ENCODE results near the gene ATP6V1F. TPM values are rescaled to one million over a fixed set of nuclear protein-coding genes. Genes with fewer than 3 reads are reported as not detected.
A peak's percentile ranks its signal among the peaks of the same experiment; 100 is the strongest.

The ATP6V1F gene
- total RNA-seq, 3 donors from 2014 or later (not counting 1 experiment from before 2014, with no cell fraction given): 82.9 to 98.0 (median 94.3) TPM

GRCh38 chr7:128865996-128866877 is 3.6 kb downstream of the ATP6V1F start:
- WGBS (ENCODE audit: insufficient coverage): 97% methylated on average over 27 of the region's 27 CpGs
- Mint-ChIP-seq H3K4me3 (peak overlapping the region; percentile 0), H3K27ac (no peak overlapping the region), H3K9me3 (no peaks in the 10 kb centered on the region), H3K36me3 (no peaks in the 10 kb centered on the region), H3K27me3 (ENCODE audit: low read depth in 2 of 2) (peaks cover 0 to 5% of the 10 kb centered on the region in 2 donors), H3K4me1 (peaks cover 16 to 41% of the 10 kb centered on the region in 2 donors)
- ATAC-seq: no peak
- Histone ChIP-seq H3K4me3 (ENCODE audit: low read length) (no peak overlapping the region), H3K27me3 (ENCODE audit: control insufficient read depth, insufficient read depth, low read length) (peaks cover 3% of the 10 kb centered on the region), H3K27ac (ENCODE audit: low read length) (no peak overlapping the region), H3K36me3 (ENCODE audit: control insufficient read depth, insufficient read depth, low read length) (peaks cover 7% of the 10 kb centered on the region), H3K4me1 (ENCODE audit: control insufficient read depth, insufficient read depth, low read length) (peaks cover 30% of the 10 kb centered on the region), H3K9me3 (ENCODE audit: control insufficient read depth, insufficient read depth, low read length) (no peaks in the 10 kb centered on the region)
- intact Hi-C loops (cut with micrococcal nuclease): no loop called here
- no peak for TF ChIP-seq CTCF (IDR thresholded peaks at IDR 0.05)
- no peak for DNase-seq

DNA sequence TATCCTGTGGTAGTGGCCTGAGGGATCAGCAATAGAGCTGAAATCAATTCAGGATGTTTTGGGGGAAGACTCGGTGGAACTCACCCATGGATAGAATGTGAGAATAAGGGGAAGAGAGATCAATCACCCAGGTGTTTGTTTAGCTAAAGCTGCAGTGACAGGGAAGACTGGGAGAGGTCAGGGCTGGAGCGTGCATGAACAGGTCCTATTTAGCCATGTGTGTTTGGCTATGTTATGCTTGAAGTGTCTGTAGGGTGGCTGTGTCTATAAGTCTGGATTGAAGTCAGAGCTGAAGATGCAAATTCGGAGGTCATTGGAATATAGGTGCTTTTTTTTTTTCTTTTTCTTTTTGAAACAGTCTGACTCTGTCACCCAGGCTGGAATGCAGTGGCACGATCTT is 4.6 kb downstream of the ATP6V1F start:
- Mint-ChIP-seq H3K4me1 (peaks cover 13 to 37% of the 10 kb centered on the region in 2 donors), H3K27ac (no peak overlapping the region), H3K27me3 (ENCODE audit: low read depth in 2 of 2) (peaks cover 0 to 5% of the 10 kb centered on the region in 2 donors), H3K9me3 (no peaks in the 10 kb centered on the region), H3K36me3 (no peaks in the 10 kb centered on the region), H3K4me3 (no peak overlapping the region)
- 93% methylated on average over 4 of the region's 4 CpGs for WGBS (ENCODE audit: insufficient coverage)
- intact Hi-C loops (cut with micrococcal nuclease): no loop called here
- ATAC-seq: no peak
- H3K4me1 ChIP-seq (ENCODE audit: control insufficient read depth, insufficient read depth, low read length): peaks cover 27% of the 10 kb centered on the region
- no peaks in the 10 kb centered on the region for H3K9me3 ChIP-seq (ENCODE audit: control insufficient read depth, insufficient read depth, low read length)
- H3K27me3 ChIP-seq (ENCODE audit: control insufficient read depth, insufficient read depth, low read length): peaks cover 3% of the 10 kb centered on the region
- H3K27ac ChIP-seq (ENCODE audit: low read length): no peak overlapping the region
- H3K4me3 ChIP-seq (ENCODE audit: low read length): no peak overlapping the region
- TF ChIP-seq CTCF (IDR thresholded peaks at IDR 0.05): no peak
- no peak for DNase-seq
- H3K36me3 ChIP-seq (ENCODE audit: control insufficient read depth, insufficient read depth, low read length): peaks cover 7% of the 10 kb centered on the region

GRCh38 chr7:128867842-128868623 is 5.4 kb downstream of the ATP6V1F start:
- TF ChIP-seq CTCF (IDR thresholded peaks at IDR 0.05): no peak
- 97% methylated on average over 11 of the region's 11 CpGs for WGBS (ENCODE audit: insufficient coverage)
- Mint-ChIP-seq H3K27me3 (ENCODE audit: low read depth in 2 of 2) (peaks cover 0 to 5% of the 10 kb centered on the region in 2 donors), H3K36me3 (no peaks in the 10 kb centered on the region), H3K27ac (no peak overlapping the region), H3K9me3 (no peaks in the 10 kb centered on the region), H3K4me3 (peak overlapping the region; percentile 64), H3K4me1 (peaks cover 5 to 29% of the 10 kb centered on the region in 2 donors)
- peaks cover 3% of the 10 kb centered on the region for H3K27me3 ChIP-seq (ENCODE audit: control insufficient read depth, insufficient read depth, low read length)
- intact Hi-C loops (cut with micrococcal nuclease): no loop called here
- ATAC-seq: no peak
- peaks cover 24% of the 10 kb centered on the region for H3K4me1 ChIP-seq (ENCODE audit: control insufficient read depth, insufficient read depth, low read length)
- peaks cover 7% of the 10 kb centered on the region for H3K36me3 ChIP-seq (ENCODE audit: control insufficient read depth, insufficient read depth, low read length)
- no peaks in the 10 kb centered on the region for H3K9me3 ChIP-seq (ENCODE audit: control insufficient read depth, insufficient read depth, low read length)
- no peak overlapping the region for H3K27ac ChIP-seq (ENCODE audit: low read length)
- no peak overlapping the region for H3K4me3 ChIP-seq (ENCODE audit: low read length)
- DNase-seq: no peak
